DOHH2 (cell line): ENCODE results near the gene SPDYE2.
"Not testable (repeated sequence)": the region's sequence is repeated elsewhere in the genome, so short reads cannot be mapped to it uniquely, and the experiment has no call there.

Experiments used
- EZH2phosphoT487 ChIP-seq: fragments of 200-600 bp; sonication (generic); IDR thresholded peaks from 2 replicates; pipeline ENCODE4 v1.6.1; 2017; ENCODE audit warnings: borderline replicate concordance, mild to moderate bottlenecking, antibody characterized with exemption, low read length, moderate library complexity, mixed read lengths
- TF ChIP-seq, protein P1 (sequence below): fragments of 200-600 bp; sonication (generic); IDR thresholded peaks from one replicate; pipeline ENCODE4 v1.5.1; 2014; ENCODE audit warnings: antibody characterized with exemption, mild to moderate bottlenecking, low read depth, low read length; ENCODE audit not compliant: poor library complexity, severe bottlenecking

DNA sequence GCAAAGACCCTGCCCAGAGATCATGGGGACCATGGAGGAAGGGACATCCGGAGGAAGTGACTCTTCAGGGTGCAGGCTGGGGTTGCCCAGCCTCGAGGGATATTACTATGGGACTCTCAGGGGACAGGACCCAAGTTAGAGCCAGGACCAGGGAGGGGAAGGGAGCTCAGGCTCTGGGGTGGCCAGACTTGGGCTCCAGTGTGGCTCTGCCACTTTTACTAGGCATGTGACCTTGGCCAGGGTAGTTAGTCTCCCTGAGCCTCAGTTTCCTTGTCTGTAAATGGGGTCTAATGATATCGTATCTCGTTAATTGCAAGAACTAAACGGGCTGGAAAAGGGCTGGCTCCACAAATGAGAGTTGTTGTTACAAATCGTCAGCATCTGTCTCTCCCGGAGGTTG, 59.4 kb downstream of the SPDYE2 start:
- TF ChIP-seq, protein P1, sequence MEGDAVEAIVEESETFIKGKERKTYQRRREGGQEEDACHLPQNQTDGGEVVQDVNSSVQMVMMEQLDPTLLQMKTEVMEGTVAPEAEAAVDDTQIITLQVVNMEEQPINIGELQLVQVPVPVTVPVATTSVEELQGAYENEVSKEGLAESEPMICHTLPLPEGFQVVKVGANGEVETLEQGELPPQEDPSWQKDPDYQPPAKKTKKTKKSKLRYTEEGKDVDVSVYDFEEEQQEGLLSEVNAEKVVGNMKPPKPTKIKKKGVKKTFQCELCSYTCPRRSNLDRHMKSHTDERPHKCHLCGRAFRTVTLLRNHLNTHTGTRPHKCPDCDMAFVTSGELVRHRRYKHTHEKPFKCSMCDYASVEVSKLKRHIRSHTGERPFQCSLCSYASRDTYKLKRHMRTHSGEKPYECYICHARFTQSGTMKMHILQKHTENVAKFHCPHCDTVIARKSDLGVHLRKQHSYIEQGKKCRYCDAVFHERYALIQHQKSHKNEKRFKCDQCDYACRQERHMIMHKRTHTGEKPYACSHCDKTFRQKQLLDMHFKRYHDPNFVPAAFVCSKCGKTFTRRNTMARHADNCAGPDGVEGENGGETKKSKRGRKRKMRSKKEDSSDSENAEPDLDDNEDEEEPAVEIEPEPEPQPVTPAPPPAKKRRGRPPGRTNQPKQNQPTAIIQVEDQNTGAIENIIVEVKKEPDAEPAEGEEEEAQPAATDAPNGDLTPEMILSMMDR, result not testable (repeated sequence)
- TF ChIP-seq EZH2phosphoT487, result not testable (repeated sequence)
